Urinary bladder (tissue), 4 donors: ENCODE data around the gene PLD3. TPM values are rescaled to one million over a fixed set of nuclear protein-coding genes. Genes with fewer than 3 reads are reported as not detected.
"Not testable (repeated sequence)": the region's sequence is repeated elsewhere in the genome, so short reads cannot be mapped to it uniquely, and the experiment has no call there.

Experiments
- DNase-seq: peaks from one replicate; pipeline ENCODE4 v3.0.0-alpha.2; 2015; ENCODE audit errors: extremely low spot score
- H3K27ac ChIP-seq: one replicate; pipeline ENCODE4 v1.5.1; 2013; ENCODE audit warnings: low read depth, mild to moderate bottlenecking, moderate library complexity
- H3K36me3 ChIP-seq: one replicate; pipeline ENCODE4 v1.6.1; 2013; ENCODE audit warnings: mild to moderate bottlenecking, moderate library complexity; ENCODE audit not compliant: insufficient read depth
- H3K4me1 ChIP-seq: one replicate; pipeline ENCODE4 v1.6.1; 2013; ENCODE audit warnings: mild to moderate bottlenecking, moderate library complexity; ENCODE audit not compliant: insufficient read depth
- H3K4me3 ChIP-seq: one replicate; pipeline ENCODE4 v1.5.1; 2013; ENCODE audit warnings: low read depth, low read length
- WGBS: extraction: QIAGEN DNeasy Blood & Tissue Kit; methylation state at CpG from one replicate; pipeline ENCODE4 v1.1.7; 2013; 5-methylcytosine and 5-hydroxymethylcytosine counted together
- polyA plus RNA-seq: library from polyadenylated mRNA; stranded (reverse); fragments of 200-250 nt; gene quantifications from one replicate; pipeline ENCODE4 v1.2.3, GENCODE V29; 2013
- total RNA-seq: library from RNA; depleted of rRNA; stranded (reverse); fragments of >200 nt; gene quantifications from one replicate; pipeline ENCODE4 v1.2.3, GENCODE V29; 2014
- donor health status: healthy with polysubstance abuse.
- donor health status: healthy.

Gene PLD3
- total and polyA plus RNA-seq, 2 donors = 133 to 289 TPM

GRCh38 chr19:40394816-40395210 lies 46.3 kb downstream of the PLD3 start:
- 76% methylated on average over 13 of the region's 13 CpGs for WGBS
- DNase-seq = no peak
- Histone ChIP-seq H3K4me3 (no peak overlapping the region), H3K4me1 (no peaks in the 10 kb centered on the region), H3K36me3 (no peaks in the 10 kb centered on the region), H3K27ac (no peak overlapping the region)

- Histone ChIP-seq H3K36me3 (no peaks in the 10 kb centered on the region), H3K4me1 (no peaks in the 10 kb centered on the region), H3K27ac (no peak overlapping the region), H3K4me3 (no peak overlapping the region)
- DNase-seq = no peak
- WGBS = 91% methylated on average over 14 of the region's 14 CpGs
These were observed 47.5 kb downstream of the PLD3 start for GRCh38 chr19:40395956-40396355.

DNA sequence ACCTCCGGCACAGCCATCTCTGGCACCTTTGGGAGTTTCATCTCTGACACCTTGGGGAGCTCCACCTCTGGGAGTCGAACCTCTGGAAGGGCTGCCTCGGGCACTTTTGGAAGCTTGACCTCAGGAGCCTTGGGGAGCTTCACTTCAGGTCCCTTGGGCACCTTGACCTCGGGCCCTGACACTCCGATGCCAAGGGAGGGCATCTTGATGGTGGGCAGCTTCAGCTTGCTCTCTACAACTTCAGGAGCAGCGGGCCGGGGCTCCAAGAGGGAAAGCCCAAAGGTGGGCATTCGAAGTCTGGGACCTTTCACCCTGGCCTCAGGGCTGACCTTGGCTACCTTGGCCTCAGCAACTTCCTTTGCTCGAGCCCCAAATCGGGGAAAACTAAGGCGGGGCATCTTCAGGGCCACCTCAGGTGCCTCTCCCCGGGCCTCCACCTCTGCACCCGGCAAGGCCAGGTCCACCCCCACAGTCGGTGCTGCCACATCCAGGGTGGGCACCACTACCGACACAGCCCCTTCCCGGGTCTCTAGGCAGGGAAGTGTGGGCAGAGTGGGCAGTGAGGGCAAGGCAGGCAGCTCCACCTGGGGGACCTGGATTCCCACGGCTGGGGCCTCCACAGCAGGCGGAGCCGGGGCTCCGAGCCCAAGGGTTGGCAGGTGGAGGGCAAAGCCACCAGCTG lies 48.5 kb downstream of the PLD3 start:
- Histone ChIP-seq H3K4me1 (no peaks in the 10 kb centered on the region), H3K27ac (no peak overlapping the region), H3K36me3 (no peaks in the 10 kb centered on the region), H3K4me3 (no peak overlapping the region)
- 89% methylated on average over 20 of the region's 20 CpGs for WGBS
- DNase-seq = no peak

DNA sequence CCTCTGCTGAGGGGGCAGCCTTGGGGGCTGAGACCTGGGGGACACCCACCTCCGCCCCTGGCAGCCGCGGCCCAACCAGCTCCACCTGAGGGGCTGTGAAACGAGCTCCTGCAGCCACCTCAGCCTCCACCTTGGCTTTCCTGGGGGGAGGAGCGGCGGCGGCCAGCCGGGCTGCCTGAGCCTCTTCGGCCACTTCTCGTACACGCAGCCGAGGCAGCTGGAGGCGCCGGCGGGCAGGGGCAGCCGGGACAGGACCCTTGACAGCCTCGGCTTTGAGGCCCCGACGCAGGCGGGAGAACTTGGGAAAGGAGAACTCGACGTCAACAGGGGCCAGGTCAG lies 49.0 kb downstream of the PLD3 start:
- WGBS = 93% methylated on average over 22 of the region's 22 CpGs
- Histone ChIP-seq H3K36me3 (no peaks in the 10 kb centered on the region), H3K27ac (no peak overlapping the region), H3K4me3 (no peak overlapping the region), H3K4me1 (no peaks in the 10 kb centered on the region)
- no peak for DNase-seq

DNA sequence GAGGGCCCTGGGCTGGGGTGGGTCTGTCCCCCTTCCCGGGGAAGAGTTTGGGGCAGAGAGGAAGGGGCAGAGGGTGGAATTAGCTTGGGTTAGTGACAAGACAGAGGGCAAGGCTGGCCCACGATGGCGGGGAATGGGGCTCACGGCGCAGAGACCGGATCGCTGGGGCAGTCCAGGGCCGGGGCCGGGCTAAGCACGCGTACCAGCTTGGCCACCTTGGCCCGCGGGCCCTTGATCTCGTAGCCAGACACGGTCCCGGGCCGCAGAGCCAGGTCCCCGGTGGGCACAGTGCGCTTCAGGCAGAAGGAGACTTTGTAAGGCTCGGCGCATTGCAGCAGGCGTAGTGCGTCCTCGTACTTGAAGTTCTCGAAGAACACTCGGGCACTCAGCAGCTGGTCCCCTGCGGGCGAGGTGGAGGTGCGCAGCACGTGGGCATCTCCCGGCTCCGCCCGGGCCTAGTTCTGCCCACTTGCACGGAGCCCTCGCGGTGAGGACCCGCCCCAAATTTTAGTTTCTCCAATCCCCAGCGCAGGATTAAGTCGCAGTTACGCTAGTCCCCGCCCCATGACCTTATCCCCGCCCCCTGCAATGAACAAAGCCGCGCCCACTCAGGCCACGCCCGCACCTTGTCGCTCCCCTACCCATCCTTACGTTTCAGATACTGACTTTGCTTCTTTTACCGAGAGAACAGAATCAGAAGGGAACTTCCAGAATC lies 50.1 kb downstream of the PLD3 start:
- no peak for DNase-seq
- no peak overlapping the region for H3K4me3 ChIP-seq

DNA sequence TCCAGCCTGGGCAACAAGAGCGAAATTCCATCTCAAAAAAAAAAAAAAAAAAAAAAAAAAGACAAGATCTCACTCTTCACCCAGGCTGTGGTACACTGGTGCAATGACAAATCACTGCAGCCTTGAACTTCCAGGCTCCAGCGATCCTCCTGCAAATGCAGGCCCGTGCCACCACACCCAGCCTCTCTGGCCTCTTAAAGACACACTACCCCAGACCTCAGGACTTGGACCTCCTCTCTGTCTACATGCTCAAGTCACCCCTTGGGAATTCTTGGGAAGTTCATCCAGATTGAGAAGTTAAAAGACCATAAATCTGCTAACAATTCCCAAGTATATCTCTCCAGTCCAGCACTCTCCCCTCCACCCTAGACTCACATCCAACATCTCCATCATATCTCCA lies 52.1 kb downstream of the PLD3 start:
- DNase-seq = no peak
- no peak overlapping the region for H3K27ac ChIP-seq
- 55% methylated on average over 3 of the region's 3 CpGs for WGBS
- no peak overlapping the region for H3K4me3 ChIP-seq
- H3K4me1 ChIP-seq = no peaks in the 10 kb centered on the region
- H3K36me3 ChIP-seq = no peaks in the 10 kb centered on the region

More for the DNA sequence above, 50.1 kb downstream of the PLD3 start:
- H3K36me3 ChIP-seq = no peaks in the 10 kb centered on the region
- H3K4me1 ChIP-seq = no peaks in the 10 kb centered on the region
- WGBS = 53% methylated on average over 49 of the region's 49 CpGs
- H3K27ac ChIP-seq = no peak overlapping the region

GRCh38 chr19:40403262-40403984 lies 54.9 kb downstream of the PLD3 start:
- no peaks in the 10 kb centered on the region for H3K36me3 ChIP-seq
- peak; percentile 51 for DNase-seq
- H3K27ac ChIP-seq = peak overlapping the region; percentile 59
- under 1% methylated on average over 41 of the region's 41 CpGs for WGBS
- no peaks in the 10 kb centered on the region for H3K4me1 ChIP-seq
- H3K4me3 ChIP-seq = peak overlapping the region; percentile 50

- DNase-seq = no peak
- Histone ChIP-seq H3K4me3 (no peak overlapping the region), H3K36me3 (no peaks in the 10 kb centered on the region), H3K4me1 (no peaks in the 10 kb centered on the region), H3K27ac (no peak overlapping the region)
- 59% methylated on average over 22 of the region's 22 CpGs for WGBS
These were observed 59.5 kb downstream of the PLD3 start for GRCh38 chr19:40407714-40408597.

GRCh38 chr19:40408598-40408925 lies 60.1 kb downstream of the PLD3 start:
- DNase-seq, H3K4me1 ChIP-seq, H3K27ac ChIP-seq, H3K36me3 ChIP-seq, H3K4me3 ChIP-seq: not testable (repeated sequence)
- WGBS = 86% methylated on average over 8 of the region's 8 CpGs

DNA sequence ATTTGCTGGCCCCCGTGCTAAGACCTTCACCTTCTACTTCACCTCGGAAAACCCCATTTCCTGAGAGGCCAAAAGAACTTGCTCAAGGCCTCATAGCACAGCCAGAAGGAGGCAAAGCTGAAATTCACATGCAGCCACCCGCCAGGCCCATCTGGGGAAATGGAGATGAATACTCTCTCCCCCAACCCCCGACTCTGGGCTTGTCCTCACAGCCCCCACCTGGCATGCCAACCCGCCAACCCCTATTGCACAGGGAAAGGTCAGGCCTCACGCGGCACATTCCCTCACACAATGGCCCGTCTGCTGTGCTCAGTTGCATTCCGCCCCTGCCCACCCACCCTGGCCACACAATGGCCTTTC lies 61.5 kb downstream of the PLD3 start:
- H3K27ac ChIP-seq = no peak overlapping the region
- 79% methylated on average over 9 of the region's 9 CpGs for WGBS

GRCh38 chr19:40411125-40411842 lies 62.8 kb downstream of the PLD3 start:
- WGBS = 53% methylated on average over 16 of the region's 16 CpGs
- no peak overlapping the region for H3K27ac ChIP-seq
- no peaks in the 10 kb centered on the region for H3K4me1 ChIP-seq
- H3K36me3 ChIP-seq = no peaks in the 10 kb centered on the region
- H3K4me3 ChIP-seq = no peak overlapping the region
- no peak for DNase-seq

More for the DNA sequence above, 61.5 kb downstream of the PLD3 start:
- Histone ChIP-seq H3K4me3 (no peak overlapping the region), H3K36me3 (no peaks in the 10 kb centered on the region), H3K4me1 (no peaks in the 10 kb centered on the region)
- no peak for DNase-seq

- DNase-seq = no peak
- 76% methylated on average over 8 of the region's 8 CpGs for WGBS
- Histone ChIP-seq H3K27ac (no peak overlapping the region), H3K36me3 (no peaks in the 10 kb centered on the region), H3K4me3 (no peak overlapping the region), H3K4me1 (no peaks in the 10 kb centered on the region)
These were observed 63.5 kb downstream of the PLD3 start for GRCh38 chr19:40411958-40412499.

DNA sequence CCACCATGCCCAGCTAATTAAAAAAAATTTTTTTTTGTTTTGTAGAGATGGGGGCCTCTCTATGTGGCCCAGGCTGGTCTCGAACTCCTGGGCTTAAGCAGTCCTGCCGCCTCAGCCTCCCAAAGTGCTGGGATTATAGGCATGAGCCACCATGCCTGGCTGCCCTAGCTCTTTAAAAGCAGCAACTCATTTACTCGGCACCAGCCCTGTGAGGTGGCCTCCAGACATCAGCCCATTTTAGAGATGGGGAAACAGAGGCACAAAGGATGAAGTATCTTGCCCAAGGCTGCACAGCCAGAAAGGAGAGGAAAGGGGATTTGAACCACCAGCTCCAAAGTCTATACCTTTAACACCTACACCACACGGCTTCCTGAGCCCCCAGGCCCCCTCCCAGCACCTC lies 64.4 kb downstream of the PLD3 start:
- DNase-seq = no peak
- no peak overlapping the region for H3K4me3 ChIP-seq
- WGBS = 69% methylated on average over 4 of the region's 4 CpGs
- no peaks in the 10 kb centered on the region for H3K4me1 ChIP-seq
- no peak overlapping the region for H3K27ac ChIP-seq
- no peaks in the 10 kb centered on the region for H3K36me3 ChIP-seq
